22Rv1 (cell line): ENCODE measurements around the gene MTX1.

Experiments used
- H3K27ac ChIP-seq: fragments of 450-650 bp; 2 replicates; pipeline ENCODE4 v1.5.1; 2017
- CTCF ChIP-seq: fragments of 450-650 bp; IDR thresholded peaks from 2 replicates; pipeline ENCODE4 v1.5.1; 2017; ENCODE audit warnings: mild to moderate bottlenecking
- ZFX ChIP-seq: fragments of 450-650 bp; IDR thresholded peaks from 2 replicates; pipeline ENCODE4 v1.6.1; 2017; ENCODE audit warnings: antibody characterized with exemption, borderline replicate concordance

Gene MTX1

DNA sequence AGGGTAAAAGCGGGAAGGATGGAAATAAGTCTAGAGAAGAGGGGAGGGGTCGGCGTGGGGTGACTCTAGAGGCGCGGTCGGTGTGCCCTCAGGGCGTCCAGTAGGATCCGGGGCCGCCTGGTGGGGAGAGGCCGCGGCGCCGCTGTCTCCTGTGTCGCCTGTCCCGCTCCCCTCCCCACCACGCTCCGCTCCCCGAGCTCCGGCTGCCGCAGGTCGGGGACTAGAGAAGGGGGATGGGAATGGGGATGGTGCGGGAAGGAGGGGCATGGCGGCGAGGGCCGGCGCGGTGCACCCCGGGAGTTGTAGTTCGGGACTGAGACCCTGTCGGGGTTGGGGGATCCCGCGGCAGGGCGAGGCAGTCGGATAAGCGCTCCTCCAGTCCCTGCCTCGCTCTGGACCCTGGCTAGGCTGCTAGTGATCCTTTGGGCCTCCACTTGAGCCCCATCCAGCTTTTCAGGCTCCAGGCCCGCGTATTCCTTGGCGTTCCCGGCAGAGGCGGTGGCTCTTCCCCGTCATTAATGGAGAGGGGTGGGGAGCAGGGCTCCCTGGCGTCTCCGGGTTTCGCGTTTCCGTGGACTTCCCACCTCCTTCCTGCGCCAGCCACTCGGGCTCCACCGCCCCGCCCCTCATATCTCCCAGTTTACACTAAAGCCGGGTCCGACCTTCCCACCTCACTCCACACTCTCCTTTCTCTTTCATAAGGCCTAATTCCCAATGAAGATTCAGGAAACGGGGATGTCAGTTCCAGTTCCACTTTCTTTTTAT, 46.9 kb downstream of the MTX1 start, which contains the start of gene ENTREP3:
TSS of gene ENTREP3 (minus strand) at position 241 of the 765 bp plus-strand sequence. CDS start 606 bp downstream, outside the sequence.
- peak within 1 kb of the TSS; percentile 70 for H3K27ac ChIP-seq

GRCh38 chr1:155256058-155256852, 47.8 kb downstream of the MTX1 start:
- TF ChIP-seq CTCF, result no peak
- no peak for TF ChIP-seq ZFX
- H3K27ac ChIP-seq, result peak overlapping the region; percentile 70

More for the DNA sequence above, 46.9 kb downstream of the MTX1 start, which contains the start of gene ENTREP3:
- TF ChIP-seq CTCF (no peak), ZFX (no peak)

DNA sequence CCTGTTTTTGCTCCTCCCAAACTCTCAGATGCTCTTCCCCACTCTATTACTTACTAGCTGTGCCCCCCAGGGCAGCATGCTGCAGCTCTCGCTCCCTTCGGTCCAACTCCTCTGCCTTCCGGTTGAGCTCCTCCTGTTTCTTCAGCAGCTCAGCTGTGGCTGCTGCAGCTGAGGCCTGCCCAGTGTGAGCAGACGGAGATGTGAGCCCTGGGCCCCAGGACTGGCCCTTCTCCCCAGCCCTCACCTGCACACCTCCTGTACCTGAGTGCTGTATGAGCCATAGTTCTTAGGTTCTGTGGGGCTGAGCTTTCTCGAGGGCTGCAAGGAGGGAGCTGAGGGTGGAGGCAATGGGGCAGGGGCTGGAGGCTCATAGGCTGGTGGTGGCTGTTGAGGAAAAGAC, 51.8 kb downstream of the MTX1 start:
- no peak for TF ChIP-seq ZFX
- TF ChIP-seq CTCF, result no peak
- peak overlapping the region; percentile 88; the same call in 1 of the 2 replicates for H3K27ac ChIP-seq

DNA sequence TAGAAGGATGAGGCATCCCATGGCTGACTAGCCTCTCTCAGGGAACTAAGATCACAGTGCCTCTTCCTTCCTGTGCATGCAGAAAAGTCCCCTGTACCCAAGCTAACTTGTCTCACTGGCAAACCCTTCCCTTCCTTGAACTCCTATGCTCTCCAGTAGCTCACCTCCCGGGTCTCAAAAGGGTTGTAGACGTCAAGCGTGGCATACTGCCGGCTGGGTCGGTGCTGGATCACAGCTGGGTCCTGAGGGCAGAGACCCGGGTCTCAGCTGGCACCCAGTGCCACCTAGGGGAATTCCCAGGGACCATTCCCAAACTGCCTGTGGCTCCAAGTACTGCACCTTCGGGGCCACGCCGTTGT, 53.0 kb downstream of the MTX1 start:
- peak; percentile 48 for TF ChIP-seq CTCF
- no peak for TF ChIP-seq ZFX
- H3K27ac ChIP-seq, result peak overlapping the region; percentile 88

DNA sequence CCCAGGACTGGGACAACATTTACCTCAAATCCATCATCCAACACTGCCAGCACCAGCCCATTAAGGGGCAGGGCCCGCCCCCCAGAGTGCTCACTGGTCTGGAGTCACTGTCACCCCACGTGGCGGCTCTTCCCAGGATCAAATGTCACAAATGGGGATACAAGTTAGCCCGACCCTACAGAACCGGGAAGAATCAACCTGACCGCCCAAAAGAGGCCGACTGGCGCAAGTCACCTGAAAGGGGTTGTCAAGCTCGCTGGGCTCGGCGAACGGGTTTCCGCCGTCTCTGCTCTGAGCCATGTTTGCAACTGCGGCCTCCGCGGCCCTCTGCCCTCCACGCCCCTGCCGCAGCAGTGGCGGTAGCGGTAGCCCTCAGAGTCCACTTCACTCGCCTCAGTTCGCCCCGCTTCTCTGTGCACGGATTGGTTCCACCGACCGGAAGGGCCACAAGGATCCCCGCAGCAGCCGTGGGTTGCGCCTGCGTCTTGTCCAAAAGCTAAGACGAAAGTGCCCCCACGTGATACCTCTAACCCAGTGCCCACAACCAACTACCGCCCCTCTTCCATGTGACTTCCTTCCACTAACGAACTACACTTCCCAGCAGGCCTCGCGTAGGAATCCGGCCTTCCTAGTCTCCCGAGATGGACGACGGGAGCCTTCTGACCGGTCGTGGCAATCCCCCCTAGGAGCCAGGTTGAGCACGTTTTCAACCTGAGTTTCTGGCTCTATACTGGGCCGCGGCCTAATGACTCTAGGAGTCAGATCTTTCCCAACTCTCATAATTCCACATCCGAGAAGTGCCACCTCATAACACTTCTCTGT, 53.6 kb downstream of the MTX1 start, which contains the start of gene SCAMP3:
TSS of gene SCAMP3 (minus strand) at position 509 of the 822 bp plus-strand sequence. CDS start at position 300, 209 bp downstream.
- H3K27ac ChIP-seq, result peak within 1 kb of the TSS; percentile 88
- TF ChIP-seq CTCF (peak; percentile 17; the same call in 1 of the 2 replicates), ZFX (no peak)

DNA sequence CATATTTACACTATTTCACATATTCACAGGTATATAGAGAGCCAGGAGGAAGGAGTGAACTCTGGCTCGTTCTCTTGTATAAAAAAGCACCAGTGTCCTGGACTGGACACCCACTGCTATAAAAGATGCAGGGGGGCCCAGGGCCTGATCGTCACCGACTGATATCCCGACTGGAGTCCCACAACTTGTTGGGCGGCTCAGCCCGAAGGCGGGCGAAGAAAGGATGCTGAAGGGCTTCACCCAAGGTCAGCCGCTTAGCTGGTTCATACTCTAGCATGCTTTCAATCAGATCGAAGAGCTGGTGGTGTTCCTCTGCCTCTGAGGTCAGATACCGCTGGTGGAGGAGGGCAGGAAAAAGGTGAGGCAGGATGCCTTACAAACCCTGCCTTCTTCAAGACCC, 54.6 kb downstream of the MTX1 start:
- TF ChIP-seq ZFX (no peak), CTCF (no peak)
- peak overlapping the region; percentile 88 for H3K27ac ChIP-seq
